ENCODE results near the gene PDE4D. TPM values are rescaled to one million over a fixed set of nuclear protein-coding genes. Genes with fewer than 3 reads are reported as not detected.

The PDE4D gene
- total RNA-seq, 1 donor from 2014 or later: 2.3 TPM

GRCh38 chr5:59746241-59746765 lies 147.2 kb downstream of the PDE4D start:
- H3K27me3 ChIP-seq: no peaks in the 10 kb centered on the region
- H3K4me1 ChIP-seq: no peaks in the 10 kb centered on the region
- no peaks in the 10 kb centered on the region for H3K9me3 ChIP-seq (ENCODE audit: low read depth)
- H3K9ac ChIP-seq: no peak overlapping the region
- no peak overlapping the region for H3K4me3 ChIP-seq
- no peaks in the 10 kb centered on the region for H3K36me3 Mint-ChIP-seq
- TF ChIP-seq EZH2phosphoT487 (IDR thresholded peaks at IDR 0.05) (no peak), EZH2 (IDR thresholded peaks at IDR 0.05) (no peak), CTCF (IDR thresholded peaks at IDR 0.05) (no peak)
- H2AFZ ChIP-seq (replicated peaks): no peak overlapping the region
- H3K4me3 Mint-ChIP-seq: no peak overlapping the region
- no peaks in the 10 kb centered on the region for H3K27me3 Mint-ChIP-seq (ENCODE audit: insufficient read depth, low read depth)
- H4K20me1 ChIP-seq (ENCODE audit: low read depth): no peaks in the 10 kb centered on the region
- no peaks in the 10 kb centered on the region for H3F3A ChIP-seq (ENCODE audit: low read depth)
- H3K36me3 ChIP-seq: no peaks in the 10 kb centered on the region
- H3K4me2 ChIP-seq: no peak overlapping the region
- DNase-seq (ENCODE audit: low spot score): no peak
- H3K27ac Mint-ChIP-seq: no peak overlapping the region
- H3K27ac ChIP-seq: no peak overlapping the region
- no peaks in the 10 kb centered on the region for H3K9me3 Mint-ChIP-seq
- no peaks in the 10 kb centered on the region for H3K79me2 ChIP-seq (ENCODE audit: low read depth)
- H3K4me1 Mint-ChIP-seq: peaks cover 12% of the 10 kb centered on the region

- no peak for DNase-seq (ENCODE audit: low spot score)
- H3K4me3 Mint-ChIP-seq: no peak overlapping the region
- no peaks in the 10 kb centered on the region for H3K9me3 Mint-ChIP-seq
- no peaks in the 10 kb centered on the region for H4K20me1 ChIP-seq (ENCODE audit: low read depth)
- H3K27me3 ChIP-seq: no peaks in the 10 kb centered on the region
- no peaks in the 10 kb centered on the region for H3K27me3 Mint-ChIP-seq (ENCODE audit: insufficient read depth, low read depth)
- H3K4me1 Mint-ChIP-seq: peaks cover 12% of the 10 kb centered on the region
- no peaks in the 10 kb centered on the region for H3K4me1 ChIP-seq
- H3K9ac ChIP-seq: no peak overlapping the region
- H3K27ac ChIP-seq: no peak overlapping the region
- no peaks in the 10 kb centered on the region for H3K9me3 ChIP-seq (ENCODE audit: low read depth)
- no peak overlapping the region for H3K4me3 ChIP-seq
- H3K36me3 Mint-ChIP-seq: no peaks in the 10 kb centered on the region
- H3K36me3 ChIP-seq: no peaks in the 10 kb centered on the region
- H3K27ac Mint-ChIP-seq: no peak overlapping the region
- no peaks in the 10 kb centered on the region for H3F3A ChIP-seq (ENCODE audit: low read depth)
- H2AFZ ChIP-seq (replicated peaks): no peak overlapping the region
- no peak overlapping the region for H3K4me2 ChIP-seq
- H3K79me2 ChIP-seq (ENCODE audit: low read depth): no peaks in the 10 kb centered on the region
- TF ChIP-seq CTCF (IDR thresholded peaks at IDR 0.05) (no peak), EZH2 (IDR thresholded peaks at IDR 0.05) (no peak), EZH2phosphoT487 (IDR thresholded peaks at IDR 0.05) (no peak)
Measured at GRCh38 chr5:59745415-59745863, 148.1 kb downstream of the PDE4D start.

- Histone ChIP-seq H3K79me2 (ENCODE audit: low read depth) (no peaks in the 10 kb centered on the region), H3K9ac (no peak overlapping the region)
Measured at GRCh38 chr5:59744531-59744992, 149.0 kb downstream of the PDE4D start.

GRCh38 chr5:59741599-59741998 lies 151.9 kb downstream of the PDE4D start:
- Histone ChIP-seq H3K27me3 (no peaks in the 10 kb centered on the region), H3K9me3 (ENCODE audit: low read depth) (no peaks in the 10 kb centered on the region), H3K4me2 (no peak overlapping the region), H3K27ac (no peak overlapping the region), H3K4me1 (no peaks in the 10 kb centered on the region), H3F3A (ENCODE audit: low read depth) (no peaks in the 10 kb centered on the region), H4K20me1 (ENCODE audit: low read depth) (no peaks in the 10 kb centered on the region), H2AFZ (replicated peaks) (no peak overlapping the region), H3K9ac (no peak overlapping the region), H3K4me3 (no peak overlapping the region), H3K79me2 (ENCODE audit: low read depth) (no peaks in the 10 kb centered on the region), H3K36me3 (no peaks in the 10 kb centered on the region)
- no peak for TF ChIP-seq EZH2phosphoT487 (IDR thresholded peaks at IDR 0.05)
- H3K9me3 Mint-ChIP-seq: no peaks in the 10 kb centered on the region
- DNase-seq (ENCODE audit: low spot score): no peak
- peaks cover 12% of the 10 kb centered on the region for H3K4me1 Mint-ChIP-seq
- no peak overlapping the region for H3K4me3 Mint-ChIP-seq
- H3K27me3 Mint-ChIP-seq (ENCODE audit: insufficient read depth, low read depth): no peaks in the 10 kb centered on the region
- H3K27ac Mint-ChIP-seq: no peak overlapping the region
- no peaks in the 10 kb centered on the region for H3K36me3 Mint-ChIP-seq

More at GRCh38 chr5:59744531-59744992, 149.0 kb downstream of the PDE4D start:
- DNase-seq (ENCODE audit: low spot score): no peak
- H3K9me3 Mint-ChIP-seq: no peaks in the 10 kb centered on the region
- H3F3A ChIP-seq (ENCODE audit: low read depth): no peaks in the 10 kb centered on the region
- H3K27ac ChIP-seq: no peak overlapping the region
- H3K4me1 ChIP-seq: no peaks in the 10 kb centered on the region
- H3K9me3 ChIP-seq (ENCODE audit: low read depth): no peaks in the 10 kb centered on the region
- no peak overlapping the region for H2AFZ ChIP-seq (replicated peaks)
- no peak overlapping the region for H3K4me2 ChIP-seq
- H3K27me3 ChIP-seq: no peaks in the 10 kb centered on the region
- no peak overlapping the region for H3K4me3 ChIP-seq
- H3K4me3 Mint-ChIP-seq: no peak overlapping the region
- H4K20me1 ChIP-seq (ENCODE audit: low read depth): no peaks in the 10 kb centered on the region
- H3K27me3 Mint-ChIP-seq (ENCODE audit: insufficient read depth, low read depth): no peaks in the 10 kb centered on the region
- no peak overlapping the region for H3K27ac Mint-ChIP-seq
- H3K36me3 Mint-ChIP-seq: no peaks in the 10 kb centered on the region
- H3K4me1 Mint-ChIP-seq: peaks cover 12% of the 10 kb centered on the region
- no peaks in the 10 kb centered on the region for H3K36me3 ChIP-seq
- TF ChIP-seq EZH2 (IDR thresholded peaks at IDR 0.05) (no peak), EZH2phosphoT487 (IDR thresholded peaks at IDR 0.05) (no peak)

All from neural progenitor cell (in vitro differentiated cells).